ENCODE results near the gene CPB2.

- TF ChIP-seq ATF3 (IDR thresholded peaks at IDR 0.05), result no peak
- TF ChIP-seq EGR1 (IDR thresholded peaks at IDR 0.05; ENCODE audit: low read depth in 2 of 2), result no peak
- TF ChIP-seq MAX (IDR thresholded peaks at IDR 0.05), result no peak
- no peak for TF ChIP-seq CTCF (IDR thresholded peaks at IDR 0.05; ENCODE audit: low read depth, low read length, missing input control)
- TF ChIP-seq YY1 (IDR thresholded peaks at IDR 0.05), result no peak
- TF ChIP-seq JUND (IDR thresholded peaks at IDR 0.05), result no peak
- TF ChIP-seq RAD21 (IDR thresholded peaks at IDR 0.05), result no peak
- TF ChIP-seq TAF1 (conservative IDR thresholded peaks at IDR 0.05), result no peak
- no peak for TF ChIP-seq HNF4A (conservative IDR thresholded peaks at IDR 0.05)
- no peak for TF ChIP-seq RXRA (IDR thresholded peaks at IDR 0.05)
Observed at GRCh38 chr13:46077265-46077664, 27.6 kb downstream of the CPB2 start.

All from liver (tissue), 3 donors.